Gastroesophageal sphincter (tissue), 4 donors: ENCODE data around the gene OMG. TPM values are rescaled to one million over a fixed set of nuclear protein-coding genes. Genes with fewer than 3 reads are reported as not detected.

Experiments used
- ATAC-seq: fragments of 150-250 bp; one replicate; pipeline ENCODE4 v1.9.1; 2016; ENCODE audit warnings: mild to moderate bottlenecking, moderate library complexity
- H3K27ac ChIP-seq, 4 donors: fragments of 200-600 bp; sonication (generic) in 3 of 4; 1 replicate in 3 of 4; 2 replicates in 1 of 4; pipeline ENCODE4 v1.5.1; 2016 to 2019
- H3K27me3 ChIP-seq: fragments of 200-600 bp; sonication (generic); one replicate; pipeline ENCODE4 v1.5.1; 2019
- H3K36me3 ChIP-seq, 2 donors: fragments of 200-600 bp; sonication (generic); one replicate each; pipeline ENCODE4 v1.5.1; 2019; ENCODE audit warnings: control low read depth in 1 of 2
- H3K4me1 ChIP-seq, 3 donors: fragments of 200-600 bp; sonication (generic); 1 replicate in 2 of 3; 2 replicates in 1 of 3; pipeline ENCODE4 v1.5.1; 2016 to 2019; ENCODE audit warnings: control low read depth in 2 of 3
- H3K4me3 ChIP-seq, 2 donors: fragments of 200-600 bp; sonication (generic); one replicate each; pipeline ENCODE4 v1.5.1; 2019; ENCODE audit warnings: mild to moderate bottlenecking in 1 of 2, moderate library complexity in 1 of 2
- H3K9me3 ChIP-seq, 3 donors: fragments of 200-600 bp; sonication (generic); one replicate each; pipeline ENCODE4 v1.5.1; 2017 to 2019; ENCODE audit warnings: control low read depth in 2 of 3
- EP300 ChIP-seq: sonication (generic); formaldehyde crosslinking; IDR thresholded peaks from one replicate; pipeline ENCODE4 v1.6.1; 2017; ENCODE audit warnings: antibody characterized with exemption, mild to moderate bottlenecking
- POLR2A ChIP-seq, 2 donors: fragments of 450-650 bp; IDR thresholded peaks; one replicate each; pipeline ENCODE4 v1.6.1; 2017; ENCODE audit warnings: antibody characterized with exemption in 2 of 2, mild to moderate bottlenecking in 2 of 2, moderate library complexity in 1 of 2
- POLR2AphosphoS5 ChIP-seq: sonication (generic); formaldehyde crosslinking; IDR thresholded peaks from one replicate; pipeline ENCODE4 v1.6.1; 2017; ENCODE audit warnings: antibody characterized with exemption
- WGBS, 2 donors: methylation state at CpG; one replicate each; pipeline ENCODE4 v1.1.5; 2018; ENCODE audit warnings: low coverage in 1 of 2; 5-methylcytosine and 5-hydroxymethylcytosine counted together
- total RNA-seq, 4 donors: library from RNA; depleted of rRNA; stranded (reverse); fragments of >200 nt; gene quantifications; one replicate each; pipeline ENCODE4 v1.1.0, GENCODE V29; 2016
- TF ChIP-seq, protein P1 (sequence below), 4 experiments: fragments of 200-600 bp in 2 of 4; fragments of 450-650 bp in 2 of 4; sonication (generic) in 1 of 4; IDR thresholded peaks; one replicate each; pipeline ENCODE4 v1.5.1; 2017 to 2019; ENCODE audit warnings: antibody characterized with exemption in 4 of 4, mild to moderate bottlenecking in 2 of 4, moderate library complexity in 2 of 4

The OMG gene
- total RNA-seq, 4 donors from 2014 or later: not detected

DNA sequence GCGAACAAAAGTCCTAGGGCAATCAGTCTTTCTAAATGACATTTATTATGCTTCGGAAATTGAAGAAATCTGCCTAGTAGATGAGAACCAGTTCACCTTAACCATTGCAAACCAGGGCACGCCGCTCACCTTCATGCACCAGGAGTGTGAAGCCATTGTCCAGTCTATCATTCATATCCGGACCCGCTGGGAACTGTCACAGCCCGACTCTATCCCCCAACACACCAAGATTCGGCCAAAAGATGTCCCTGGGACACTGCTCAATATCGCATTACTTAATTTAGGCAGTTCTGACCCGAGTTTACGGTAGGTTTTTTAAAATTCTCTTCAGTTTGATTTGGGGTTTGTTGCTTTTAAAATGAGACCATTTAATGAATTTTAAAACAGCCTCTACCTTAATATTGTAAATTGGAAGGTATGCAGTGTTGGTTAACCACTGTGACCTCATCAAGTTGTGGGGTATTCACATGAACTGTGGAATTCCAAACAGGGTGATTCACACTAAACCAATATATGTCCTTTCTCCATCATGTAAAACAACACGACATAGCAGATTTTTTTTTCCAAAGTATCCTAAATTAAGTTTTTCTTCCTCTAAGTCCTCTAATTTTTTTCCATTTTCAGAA, 30.6 kb upstream of the OMG start:
- WGBS, 2 donors: 88 to 94% methylated on average over 6 to 12 of the region's 12 CpGs
- Histone ChIP-seq H3K4me3 (no peak overlapping the region), H3K27me3 (no peaks in the 10 kb centered on the region), H3K27ac (no peak overlapping the region), H3K4me1 (no peaks in the 10 kb centered on the region), H3K9me3 (no peaks in the 10 kb centered on the region), H3K36me3 (peaks cover 0 to 39% of the 10 kb centered on the region in 2 donors)
- no peak for ATAC-seq
- TF ChIP-seq, protein P1, sequence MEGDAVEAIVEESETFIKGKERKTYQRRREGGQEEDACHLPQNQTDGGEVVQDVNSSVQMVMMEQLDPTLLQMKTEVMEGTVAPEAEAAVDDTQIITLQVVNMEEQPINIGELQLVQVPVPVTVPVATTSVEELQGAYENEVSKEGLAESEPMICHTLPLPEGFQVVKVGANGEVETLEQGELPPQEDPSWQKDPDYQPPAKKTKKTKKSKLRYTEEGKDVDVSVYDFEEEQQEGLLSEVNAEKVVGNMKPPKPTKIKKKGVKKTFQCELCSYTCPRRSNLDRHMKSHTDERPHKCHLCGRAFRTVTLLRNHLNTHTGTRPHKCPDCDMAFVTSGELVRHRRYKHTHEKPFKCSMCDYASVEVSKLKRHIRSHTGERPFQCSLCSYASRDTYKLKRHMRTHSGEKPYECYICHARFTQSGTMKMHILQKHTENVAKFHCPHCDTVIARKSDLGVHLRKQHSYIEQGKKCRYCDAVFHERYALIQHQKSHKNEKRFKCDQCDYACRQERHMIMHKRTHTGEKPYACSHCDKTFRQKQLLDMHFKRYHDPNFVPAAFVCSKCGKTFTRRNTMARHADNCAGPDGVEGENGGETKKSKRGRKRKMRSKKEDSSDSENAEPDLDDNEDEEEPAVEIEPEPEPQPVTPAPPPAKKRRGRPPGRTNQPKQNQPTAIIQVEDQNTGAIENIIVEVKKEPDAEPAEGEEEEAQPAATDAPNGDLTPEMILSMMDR (IDR thresholded peaks at IDR 0.05): no peak
- TF ChIP-seq POLR2AphosphoS5: no peak
- no peak for TF ChIP-seq EP300
- no peak for TF ChIP-seq POLR2A (IDR thresholded peaks at IDR 0.05)

DNA sequence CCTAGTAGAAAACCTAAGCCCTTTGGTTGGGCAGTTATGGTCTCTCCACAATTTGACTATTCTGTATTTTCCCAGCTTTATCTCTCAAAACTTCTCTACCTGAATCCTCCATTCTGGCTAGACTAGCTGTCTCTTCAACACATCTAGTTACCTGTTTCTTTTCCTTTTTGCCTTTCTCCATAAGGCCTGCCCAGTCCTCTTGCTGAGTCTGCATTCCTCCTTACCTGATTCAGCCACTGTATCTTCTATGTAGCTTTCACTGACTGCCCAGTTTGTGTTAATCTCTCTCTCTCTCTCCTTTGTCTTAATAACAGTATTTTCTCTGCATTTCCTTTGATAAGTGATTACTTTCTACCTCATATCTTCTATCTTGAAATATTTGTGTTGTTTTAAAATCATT, 26.5 kb upstream of the OMG start:
- Histone ChIP-seq H3K27me3 (no peaks in the 10 kb centered on the region), H3K4me3 (no peak overlapping the region), H3K27ac (no peak overlapping the region), H3K9me3 (no peaks in the 10 kb centered on the region), H3K4me1 (no peaks in the 10 kb centered on the region), H3K36me3 (peaks cover 0 to 24% of the 10 kb centered on the region in 2 donors)
- ATAC-seq: no peak
- no peak for TF ChIP-seq EP300
- no peak for TF ChIP-seq POLR2A (IDR thresholded peaks at IDR 0.05)

DNA sequence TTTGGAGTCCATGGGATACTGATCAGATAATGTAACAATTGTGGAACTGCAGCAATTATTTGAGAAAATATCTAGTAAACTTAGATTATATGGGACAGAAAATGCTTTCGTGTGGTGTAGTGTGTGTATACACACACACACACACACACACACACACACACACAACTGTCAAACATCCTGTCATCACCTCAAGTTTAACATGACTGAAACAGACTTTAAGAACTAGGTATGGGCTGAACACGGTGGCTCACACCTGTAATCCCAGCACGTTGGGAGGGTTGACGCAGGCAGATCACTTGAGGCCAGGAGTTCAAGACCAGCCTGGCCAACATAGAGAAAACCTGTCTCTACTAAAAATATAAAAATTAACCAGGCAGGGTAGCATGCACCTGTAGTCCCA, 24.9 kb upstream of the OMG start:
- Histone ChIP-seq H3K27ac (no peak overlapping the region), H3K27me3 (no peaks in the 10 kb centered on the region), H3K9me3 (no peaks in the 10 kb centered on the region), H3K4me3 (no peak overlapping the region), H3K36me3 (peaks cover 0 to 14% of the 10 kb centered on the region in 2 donors), H3K4me1 (no peaks in the 10 kb centered on the region)
- no peak for TF ChIP-seq POLR2A (IDR thresholded peaks at IDR 0.05)
- TF ChIP-seq EP300: no peak
- no peak for TF ChIP-seq POLR2AphosphoS5
- TF ChIP-seq, protein P1 (IDR thresholded peaks at IDR 0.05): no peak
- ATAC-seq: no peak
- 82 to 89% methylated on average over 3 to 4 of the region's 4 CpGs for WGBS, 2 donors

DNA sequence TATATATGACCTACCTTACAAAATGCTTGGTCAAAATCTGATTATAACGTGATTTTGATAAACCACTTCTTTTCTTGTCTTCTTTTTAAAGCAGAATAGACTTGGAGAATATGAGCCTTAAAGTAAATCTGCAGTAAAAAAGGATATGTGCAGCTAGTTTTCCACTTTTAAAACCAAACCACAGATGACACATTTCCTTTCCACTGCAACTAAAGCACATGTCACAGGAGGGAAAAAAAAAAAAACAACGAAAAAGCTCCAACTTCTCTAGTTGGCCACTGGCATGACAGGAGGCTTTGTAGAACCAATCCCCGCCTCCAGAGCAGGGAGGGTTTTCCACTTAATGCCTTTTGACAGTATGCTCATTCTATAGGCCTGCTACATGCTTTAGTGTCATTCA, 24.4 kb upstream of the OMG start, which contains the start of gene EVI2A:
Gene EVI2A, minus strand, starts transcription at position 142 of the 400 bp plus-strand sequence. CDS start 2,609 bp downstream, outside the sequence.
- Histone ChIP-seq H3K9me3 (no peaks in the 10 kb centered on the region), H3K4me3 (peak within 1 kb of the TSS in 1 of 2 donors; percentile 7), H3K27ac (peak within 1 kb of the TSS in 2 of 4 donors; percentile 3 to 8), H3K27me3 (no peaks in the 10 kb centered on the region), H3K36me3 (peaks cover 0 to 10% of the 10 kb centered on the region in 2 donors), H3K4me1 (no peaks in the 10 kb centered on the region)
- TF ChIP-seq, protein P1 (IDR thresholded peaks at IDR 0.05): no peak
- no peak for TF ChIP-seq EP300
- TF ChIP-seq POLR2A (IDR thresholded peaks at IDR 0.05): no peak
- TF ChIP-seq POLR2AphosphoS5: no peak
- no peak for ATAC-seq
- 56 to 72% methylated on average over 3 of the region's 3 CpGs for WGBS, 2 donors

DNA sequence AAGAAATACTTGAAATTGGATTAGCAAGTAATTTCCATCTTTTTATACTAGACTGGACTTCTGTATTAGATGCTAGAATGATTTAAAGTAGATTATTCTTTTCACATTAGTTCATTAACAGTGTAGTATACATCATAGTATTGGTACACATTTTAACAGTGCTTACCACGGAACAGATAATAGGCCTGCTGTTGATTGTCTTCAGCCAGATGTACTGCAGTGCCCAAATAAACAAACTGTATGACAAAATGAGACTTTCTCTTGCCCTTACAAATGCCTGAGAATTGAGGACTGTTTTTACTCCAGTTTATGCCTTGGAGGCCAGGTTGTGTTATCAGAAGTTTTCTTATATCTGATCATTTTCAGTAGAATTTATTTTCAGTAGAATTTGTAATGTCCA, 23.8 kb upstream of the OMG start:
- Histone ChIP-seq H3K27me3 (no peaks in the 10 kb centered on the region), H3K9me3 (no peaks in the 10 kb centered on the region), H3K36me3 (peaks cover 0 to 3% of the 10 kb centered on the region in 2 donors), H3K4me1 (no peaks in the 10 kb centered on the region), H3K4me3 (peak overlapping the region in 1 of 2 donors; percentile 7), H3K27ac (peak overlapping the region in 2 of 4 donors; percentile 3 to 8)
- TF ChIP-seq POLR2A (IDR thresholded peaks at IDR 0.05): no peak
- TF ChIP-seq, protein P1 (IDR thresholded peaks at IDR 0.05): no peak
- no peak for TF ChIP-seq EP300
- TF ChIP-seq POLR2AphosphoS5: no peak
- no peak for ATAC-seq
- 67 to 76% methylated on average over 1 of the region's 1 CpG for WGBS, 2 donors
